ENCODE results near the gene CDH13.

Gene CDH13

GRCh38 chr16:82741073-82741615 is 114.4 kb downstream of the CDH13 start:
- TF ChIP-seq GATA3 (IDR thresholded peaks at IDR 0.05; ENCODE audit: low read depth, low read length) (no peak), GATA2 (IDR thresholded peaks at IDR 0.05; ENCODE audit: low read depth, low read length) (no peak)

- TF ChIP-seq GATA2 (IDR thresholded peaks at IDR 0.05; ENCODE audit: low read depth, low read length) (no peak), GATA3 (IDR thresholded peaks at IDR 0.05; ENCODE audit: low read depth, low read length) (no peak)
These were observed 118.2 kb downstream of the CDH13 start for GRCh38 chr16:82744958-82745357.

GRCh38 chr16:82748026-82748425 is 121.3 kb downstream of the CDH13 start:
- TF ChIP-seq GATA3 (IDR thresholded peaks at IDR 0.05; ENCODE audit: low read depth, low read length) = no peak

GRCh38 chr16:82750068-82750467 is 123.3 kb downstream of the CDH13 start:
- TF ChIP-seq GATA2 (IDR thresholded peaks at IDR 0.05; ENCODE audit: low read depth, low read length) = no peak
- TF ChIP-seq GATA3 (IDR thresholded peaks at IDR 0.05; ENCODE audit: low read depth, low read length) = no peak

- no peak for TF ChIP-seq GATA2 (IDR thresholded peaks at IDR 0.05; ENCODE audit: low read depth, low read length)
- no peak for TF ChIP-seq GATA3 (IDR thresholded peaks at IDR 0.05; ENCODE audit: low read depth, low read length)
These were observed 124.3 kb downstream of the CDH13 start for GRCh38 chr16:82751020-82751419.

DNA sequence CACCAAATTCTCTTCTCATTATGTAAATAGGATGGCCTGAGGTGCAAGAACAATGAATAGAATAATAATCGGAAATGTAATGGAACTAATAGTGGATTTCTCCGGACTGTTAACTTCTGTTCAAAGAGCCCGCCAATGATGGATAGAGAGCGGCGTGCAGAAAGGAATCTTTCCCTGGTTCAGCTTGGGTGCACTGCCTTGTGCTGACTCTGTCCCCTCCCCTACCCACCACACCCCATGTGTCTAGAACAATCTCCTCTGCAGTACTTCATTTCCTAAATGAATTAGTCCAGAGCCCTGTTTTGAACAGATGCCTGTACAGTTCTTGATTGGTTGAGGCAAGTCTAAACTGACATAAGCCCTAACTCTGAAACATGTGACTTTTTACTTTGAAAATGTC is 125.4 kb downstream of the CDH13 start:
- no peak for TF ChIP-seq GATA3 (IDR thresholded peaks at IDR 0.05; ENCODE audit: low read depth, low read length)

- TF ChIP-seq GATA2 (IDR thresholded peaks at IDR 0.05; ENCODE audit: low read depth, low read length) (no peak), GATA3 (IDR thresholded peaks at IDR 0.05; ENCODE audit: low read depth, low read length) (no peak)
These were observed 127.1 kb downstream of the CDH13 start for GRCh38 chr16:82753821-82754220.

DNA sequence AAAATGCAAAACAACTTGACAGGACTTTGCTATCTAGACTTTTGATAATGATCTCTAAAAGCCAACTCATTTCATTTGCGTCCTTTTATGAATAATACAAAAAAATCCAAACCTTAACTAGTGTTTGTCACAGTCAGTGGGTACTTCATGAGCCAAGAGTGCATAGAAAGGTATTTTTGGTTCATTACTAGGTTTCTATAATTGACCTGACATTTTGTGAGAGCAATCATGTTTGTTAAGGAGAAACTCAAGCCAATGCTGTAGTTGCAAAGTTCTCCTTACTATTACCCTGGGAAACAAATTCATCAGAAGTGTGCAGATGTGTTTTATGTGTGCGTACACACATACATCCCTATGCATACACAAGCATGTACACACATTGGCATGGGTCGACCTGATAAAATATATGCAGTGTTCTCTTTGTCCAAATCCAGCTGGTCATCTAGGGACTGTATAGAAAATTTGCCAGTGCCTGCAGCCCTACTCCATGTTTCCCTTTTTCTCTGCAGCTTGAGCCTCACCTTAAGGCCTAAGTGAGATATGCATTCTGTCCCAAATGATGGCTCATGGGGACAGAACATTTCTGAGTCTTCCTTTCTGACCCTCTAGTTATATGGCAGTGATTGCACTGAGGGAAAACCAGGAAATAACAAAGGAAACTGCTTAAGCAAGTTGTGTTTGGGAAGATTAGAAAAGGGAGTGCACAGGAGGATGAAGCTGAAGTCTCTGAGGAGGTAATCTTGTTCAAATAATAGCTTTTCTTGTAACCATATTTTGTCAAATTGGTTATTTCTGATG is 128.1 kb downstream of the CDH13 start:
- no peak for TF ChIP-seq GATA2 (IDR thresholded peaks at IDR 0.05; ENCODE audit: low read depth, low read length)
- no peak for TF ChIP-seq GATA3 (IDR thresholded peaks at IDR 0.05; ENCODE audit: low read depth, low read length)

GRCh38 chr16:82755570-82756282 is 129.0 kb downstream of the CDH13 start:
- no peak for TF ChIP-seq GATA3 (IDR thresholded peaks at IDR 0.05; ENCODE audit: low read depth, low read length)
- TF ChIP-seq GATA2 (IDR thresholded peaks at IDR 0.05; ENCODE audit: low read depth, low read length) = no peak

- no peak for TF ChIP-seq GATA3 (IDR thresholded peaks at IDR 0.05; ENCODE audit: low read depth, low read length)
- TF ChIP-seq GATA2 (IDR thresholded peaks at IDR 0.05; ENCODE audit: low read depth, low read length) = no peak
These were observed 129.5 kb downstream of the CDH13 start for GRCh38 chr16:82756283-82756599.

DNA sequence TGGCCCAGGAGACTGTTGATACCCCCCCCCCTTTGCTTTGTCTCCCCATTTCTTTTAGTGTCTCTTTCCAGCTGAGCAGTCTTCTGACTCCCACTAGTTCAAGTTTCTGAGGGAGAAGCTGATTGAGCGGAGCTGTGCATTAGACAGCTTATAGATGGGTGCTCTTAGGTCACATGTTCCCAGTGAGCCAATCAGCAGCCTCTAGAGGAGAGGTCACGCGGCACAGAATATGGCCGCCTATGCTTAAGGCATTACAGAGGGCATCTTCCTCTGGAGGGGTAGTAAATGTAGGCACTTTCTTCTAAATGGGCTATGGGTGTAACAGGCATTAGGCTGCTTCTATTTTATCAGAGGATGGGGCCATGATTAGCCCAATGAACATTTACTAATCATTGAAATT is 131.6 kb downstream of the CDH13 start:
- no peak for TF ChIP-seq GATA2 (IDR thresholded peaks at IDR 0.05; ENCODE audit: low read depth, low read length)
- no peak for TF ChIP-seq GATA3 (IDR thresholded peaks at IDR 0.05; ENCODE audit: low read depth, low read length)

DNA sequence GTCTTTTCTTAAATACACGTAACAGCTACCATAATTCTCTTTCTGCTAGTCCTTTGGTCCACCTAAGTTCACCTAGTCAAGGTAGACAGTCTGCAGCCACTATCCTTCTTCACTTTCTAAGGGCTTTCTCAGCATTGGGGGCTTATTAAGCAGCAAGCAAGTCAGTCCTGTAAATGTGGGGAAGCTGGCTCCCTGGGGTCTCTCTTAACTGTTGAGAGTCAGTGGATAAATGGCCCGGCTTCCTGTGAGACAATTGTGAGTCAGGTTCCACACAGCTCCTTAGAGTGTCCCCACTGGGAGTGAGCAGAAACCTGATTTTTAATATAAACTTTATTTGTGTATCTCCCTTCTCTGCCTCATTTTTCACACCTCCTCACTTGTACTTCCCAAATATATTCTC is 132.1 kb downstream of the CDH13 start:
- no peak for TF ChIP-seq GATA2 (IDR thresholded peaks at IDR 0.05; ENCODE audit: low read depth, low read length)

DNA sequence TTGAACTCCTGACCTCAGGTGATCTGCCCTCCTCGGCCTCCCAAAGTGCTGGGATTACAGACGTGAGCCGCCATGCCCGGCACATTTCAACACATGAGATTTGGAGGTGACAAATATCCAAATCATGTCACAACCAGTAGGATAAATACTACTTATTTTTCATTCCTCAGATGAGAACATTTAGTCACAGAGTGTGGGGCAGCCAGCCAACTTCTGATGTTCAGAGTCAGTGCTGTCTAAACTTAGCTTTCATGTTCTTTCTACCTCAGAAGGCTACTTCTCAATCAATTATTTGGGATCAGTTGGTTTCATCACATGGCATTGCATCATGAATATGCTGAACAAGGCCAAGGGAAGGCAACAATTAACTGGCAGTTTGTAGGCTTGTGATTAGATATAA is 134.5 kb downstream of the CDH13 start:
- no peak for TF ChIP-seq GATA3 (IDR thresholded peaks at IDR 0.05; ENCODE audit: low read depth, low read length)
- TF ChIP-seq GATA2 (IDR thresholded peaks at IDR 0.05; ENCODE audit: low read depth, low read length) = no peak

GRCh38 chr16:82761858-82762257 is 135.1 kb downstream of the CDH13 start:
- TF ChIP-seq GATA2 (IDR thresholded peaks at IDR 0.05; ENCODE audit: low read depth, low read length) (no peak), GATA3 (IDR thresholded peaks at IDR 0.05; ENCODE audit: low read depth, low read length) (no peak)

- TF ChIP-seq GATA2 (IDR thresholded peaks at IDR 0.05; ENCODE audit: low read depth, low read length) = no peak
- no peak for TF ChIP-seq GATA3 (IDR thresholded peaks at IDR 0.05; ENCODE audit: low read depth, low read length)
These were observed 136.6 kb downstream of the CDH13 start for GRCh38 chr16:82763371-82763770.

All from SH-SY5Y (cell line).